Embryonic facial prominence (tissue), 1 donor: ENCODE data around the gene TXNL1.
"Not testable (repeated sequence)": the region's sequence is repeated elsewhere in the genome, so short reads cannot be mapped to it uniquely, and the experiment has no call there.

Experiments
- DNase-seq: peaks from one replicate; pipeline ENCODE4 v3.0.0-alpha.2; 2016; ENCODE audit errors: extremely low spot score

The TXNL1 gene

DNA sequence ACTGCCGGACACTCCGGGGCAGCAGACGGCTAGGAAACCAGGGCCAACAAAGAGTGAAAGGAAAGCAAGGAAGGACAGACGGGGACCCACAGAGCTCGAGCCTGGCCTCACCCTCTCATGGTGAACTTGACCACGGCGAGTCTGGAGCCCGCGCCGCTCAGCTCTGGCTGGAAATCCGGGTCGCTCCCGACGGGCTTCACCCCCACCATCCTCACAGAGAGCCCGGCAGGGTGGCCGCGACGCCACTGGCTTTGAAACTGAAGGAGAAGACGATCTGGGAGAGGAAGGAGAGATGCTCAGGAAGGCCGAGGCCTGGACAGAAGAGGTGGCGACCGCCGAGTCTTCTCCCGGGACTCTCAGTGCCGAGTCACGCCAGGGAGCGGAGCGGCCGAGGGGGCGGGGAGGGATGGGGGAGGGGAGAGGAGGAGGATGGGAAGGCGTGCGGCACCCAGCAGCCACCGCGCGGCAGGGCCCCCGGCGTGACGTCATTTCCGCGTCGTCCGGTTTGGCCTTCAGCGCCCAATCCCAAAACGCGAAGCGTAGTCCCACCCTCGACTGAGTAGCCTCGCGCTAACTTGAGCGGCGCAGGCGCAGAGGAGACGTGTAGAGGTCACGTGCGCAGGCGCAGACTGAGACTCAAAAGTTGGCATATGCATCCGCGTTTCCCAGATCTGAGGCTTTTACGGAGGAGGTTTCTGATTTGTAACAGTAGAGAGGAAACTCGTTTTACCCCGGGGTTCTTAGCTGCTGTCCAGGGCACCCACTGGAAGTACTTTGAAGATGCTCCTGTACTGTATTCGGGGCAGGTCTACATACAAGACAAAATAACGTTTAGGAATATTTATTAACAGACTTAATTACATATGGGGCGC is at the start of gene TXNL1:
Gene TXNL1 (minus strand): TSS at position 361 of the 872 bp plus-strand sequence. CDS start 152 bp downstream, at position 209.
- DNase-seq, result peak; percentile 98

DNA sequence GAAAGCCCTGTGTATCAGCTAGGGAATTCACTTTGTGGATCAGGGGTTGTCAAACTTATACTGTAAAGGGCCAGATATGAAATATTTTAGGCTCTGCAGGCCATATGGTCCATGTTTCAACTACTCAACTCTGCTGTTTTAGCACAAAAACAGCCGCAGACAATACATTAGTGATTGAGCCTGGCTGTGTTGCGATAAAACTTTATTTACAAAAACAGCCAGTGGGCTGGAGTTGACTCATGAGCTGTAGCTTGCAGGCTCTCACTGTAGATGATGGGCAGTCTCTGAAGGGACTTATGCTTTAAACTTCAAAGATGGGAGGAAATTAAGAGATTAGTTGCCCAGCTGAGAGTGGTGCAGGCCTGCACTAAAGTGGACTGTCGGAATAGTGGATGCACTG is 45.9 kb upstream of the TXNL1 start:
- DNase-seq, result no peak

DNA sequence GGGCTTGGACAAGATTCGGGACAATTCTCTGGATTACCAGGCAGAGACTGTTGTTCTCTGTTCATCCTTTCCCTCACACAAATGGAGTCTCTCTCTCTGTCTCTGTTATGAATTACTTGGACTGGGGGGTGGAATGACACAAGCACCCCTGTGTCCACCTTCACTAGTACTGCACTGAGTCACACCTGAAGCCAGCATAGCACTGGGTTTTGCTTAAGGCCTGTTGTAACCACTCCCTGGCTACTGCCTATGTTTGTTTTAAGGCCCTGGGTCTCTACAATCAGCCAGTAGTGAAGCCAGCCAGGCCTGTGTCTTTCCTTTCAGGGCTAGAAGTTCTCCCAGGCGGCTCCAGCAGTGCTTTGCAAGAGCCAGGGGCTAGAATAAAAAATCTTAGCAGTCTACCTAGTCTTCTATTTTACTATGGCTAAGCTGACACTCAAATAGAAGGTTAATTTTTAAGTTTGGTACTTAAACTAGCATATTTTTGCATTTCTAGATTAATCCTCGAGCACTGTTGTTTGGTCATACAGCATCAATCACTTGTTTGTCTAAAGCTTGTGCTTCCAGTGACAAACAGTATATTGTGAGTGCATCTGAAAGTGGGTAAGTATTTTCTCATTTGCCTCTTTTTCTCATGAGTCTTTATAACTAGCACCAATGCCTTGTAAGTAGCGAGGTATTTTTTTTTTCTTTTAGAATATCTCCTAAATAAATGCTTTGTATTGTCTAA is 40.6 kb upstream of the TXNL1 start:
- DNase-seq, result no peak

DNA sequence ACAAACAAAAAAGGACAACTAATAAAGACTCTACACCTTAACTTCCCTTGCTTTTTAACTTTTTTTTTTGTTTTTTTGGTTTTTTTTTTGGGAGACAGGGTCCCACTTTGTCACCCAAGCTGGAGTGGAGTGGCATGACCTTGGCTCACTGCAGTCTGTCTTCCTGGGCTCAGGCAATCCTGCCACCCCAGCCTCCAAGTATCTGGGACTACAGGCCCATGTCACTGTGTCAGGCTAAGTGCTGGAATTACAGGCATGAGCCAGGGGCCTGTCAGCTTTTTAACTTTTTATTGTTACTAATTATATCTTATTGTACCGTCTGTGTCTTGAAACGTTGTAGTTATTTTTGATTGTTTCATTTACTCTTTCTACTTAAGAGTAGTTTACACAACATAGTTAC is 38.2 kb upstream of the TXNL1 start:
- no peak for DNase-seq

DNA sequence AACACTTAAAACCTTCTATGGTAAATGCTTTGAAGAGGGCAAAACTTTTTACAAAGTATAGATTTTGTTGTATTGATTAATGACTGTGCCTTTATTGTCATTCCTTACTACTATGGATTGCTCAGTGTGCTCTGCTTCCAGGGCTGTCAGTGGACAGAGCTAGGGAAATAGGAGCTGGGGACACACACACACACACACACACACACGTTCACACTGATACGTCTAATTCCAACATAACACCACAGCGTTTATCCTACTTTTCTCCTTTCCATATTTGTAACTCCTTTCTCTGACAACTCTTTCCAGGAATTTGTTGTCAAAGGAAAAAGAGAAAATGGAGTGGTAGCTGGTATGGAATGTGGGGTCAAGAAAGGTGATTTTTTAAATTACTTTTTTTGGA is 34.6 kb upstream of the TXNL1 start:
- DNase-seq, result no peak

DNA sequence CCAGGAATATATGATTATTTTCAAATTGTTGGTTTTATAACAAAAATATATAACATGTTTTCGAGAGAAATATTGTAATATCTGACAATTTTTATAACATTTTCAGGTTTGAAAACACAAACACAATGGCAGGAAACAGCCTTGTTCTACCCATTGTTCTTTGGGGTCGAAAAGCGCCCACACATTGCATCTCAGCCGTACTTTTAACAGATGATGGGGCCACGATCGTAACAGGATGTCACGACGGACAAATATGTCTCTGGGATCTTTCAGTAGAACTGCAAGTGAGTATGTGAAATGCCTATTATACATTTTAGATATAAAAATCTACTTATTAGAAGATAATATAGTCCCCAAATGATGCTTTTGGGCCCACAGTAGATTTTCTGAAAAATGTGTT is 34.0 kb upstream of the TXNL1 start:
- no peak for DNase-seq

DNA sequence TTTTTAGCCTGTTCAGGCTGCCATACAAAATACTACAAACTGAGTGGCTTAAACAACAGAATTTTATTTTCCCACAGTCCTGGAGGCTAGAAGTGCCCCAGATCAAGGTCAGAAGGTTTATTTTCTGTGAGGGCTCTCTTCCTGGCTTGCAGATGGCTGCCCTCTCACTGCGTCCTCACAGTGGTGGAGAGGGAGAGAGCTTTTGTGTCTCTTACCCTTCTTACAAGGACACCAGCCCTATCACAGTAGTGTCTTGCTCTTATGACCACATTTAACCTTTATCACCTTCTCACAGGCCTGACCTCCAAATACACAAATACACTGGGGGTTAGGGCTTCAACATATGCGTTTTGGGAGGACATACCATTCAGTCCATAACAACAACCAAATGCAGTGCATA is 24.5 kb upstream of the TXNL1 start:
- DNase-seq, result no peak

DNA sequence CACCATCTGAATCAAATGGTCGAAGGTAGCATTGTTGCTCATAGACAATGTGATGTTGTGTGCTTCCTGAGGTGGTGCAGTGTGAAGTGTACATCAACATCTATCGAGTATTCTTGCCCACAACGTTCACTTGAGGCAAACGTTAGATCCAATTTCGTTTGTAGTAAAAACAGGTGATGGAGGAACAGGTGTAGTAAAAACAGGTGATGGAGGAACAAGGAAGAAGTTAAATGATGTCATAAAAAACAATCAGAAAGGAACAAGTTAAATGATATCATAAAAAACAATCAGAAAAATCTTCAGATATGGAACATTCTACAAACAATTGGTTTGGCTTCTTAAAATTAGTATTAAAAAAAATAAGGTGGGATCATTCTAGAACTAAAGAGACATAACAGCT is 24.1 kb upstream of the TXNL1 start:
- no peak for DNase-seq

DNA sequence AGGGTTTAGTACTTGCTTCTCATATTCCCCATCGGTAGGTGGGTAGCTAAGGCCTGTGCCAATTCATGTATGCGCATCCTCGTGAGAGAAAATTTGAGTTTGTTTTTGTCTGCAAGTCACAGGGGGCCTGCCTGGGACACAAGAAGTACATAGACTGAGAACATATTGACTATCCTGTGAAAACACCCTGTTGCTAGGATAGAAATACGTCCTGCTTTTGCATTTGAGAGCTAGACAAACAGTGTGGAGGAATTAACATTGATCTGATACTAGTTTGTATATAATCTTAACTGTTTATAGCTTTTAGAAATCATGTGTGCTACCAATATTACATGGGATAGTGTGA is 23.6 kb upstream of the TXNL1 start:
- no peak for DNase-seq

DNA sequence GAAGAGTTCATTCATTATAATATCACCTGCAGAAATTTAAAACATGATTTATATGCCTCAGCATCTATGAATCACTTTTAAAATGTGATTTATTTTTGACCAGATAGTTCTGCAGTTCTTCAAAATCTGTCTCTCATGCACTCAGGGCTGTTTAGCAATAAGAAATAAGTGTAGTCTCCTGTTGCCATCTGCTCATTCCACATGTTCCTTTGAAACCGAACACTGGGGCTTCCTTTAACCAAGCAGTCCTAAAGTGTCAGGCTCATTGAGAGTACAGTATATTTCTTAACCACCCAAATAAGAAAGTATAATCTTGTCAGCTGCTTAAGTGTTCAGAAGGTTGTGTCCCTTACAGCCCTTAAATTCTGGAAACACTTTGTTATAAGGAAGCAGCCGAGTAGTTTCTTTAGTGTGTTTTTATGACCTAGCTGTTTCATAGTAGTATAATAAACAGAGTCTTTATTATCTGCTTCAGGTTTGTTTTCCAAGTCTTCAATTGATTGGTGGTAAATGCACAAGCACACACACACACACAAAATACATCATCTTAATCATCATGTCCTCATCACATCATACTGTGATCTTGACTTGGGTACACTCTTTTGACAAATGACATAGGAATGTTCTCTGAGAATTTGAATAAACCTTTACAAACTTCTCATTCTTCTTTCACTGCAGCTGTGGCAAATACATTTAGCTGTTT is 23.1 kb upstream of the TXNL1 start:
- no peak for DNase-seq

DNA sequence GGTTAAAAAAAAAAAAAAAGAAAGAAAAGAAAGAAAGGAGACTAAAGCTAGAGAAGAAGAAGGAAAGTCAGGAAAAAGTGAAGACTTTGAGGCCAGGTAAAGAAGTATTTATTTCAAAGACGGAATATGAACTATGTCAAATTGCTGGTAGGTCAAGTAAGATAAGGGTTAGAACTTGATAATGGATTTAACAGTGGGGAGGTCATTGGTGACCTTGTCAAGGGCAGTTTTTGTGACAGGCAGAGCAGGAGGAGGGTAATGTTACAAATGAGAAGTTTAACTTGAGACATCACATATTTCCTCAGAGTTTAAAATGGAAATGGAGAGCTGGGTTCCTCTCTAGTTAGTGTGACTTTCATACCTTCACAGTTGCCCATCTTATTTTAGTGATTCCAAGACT is 22.3 kb upstream of the TXNL1 start:
- no peak for DNase-seq

DNA sequence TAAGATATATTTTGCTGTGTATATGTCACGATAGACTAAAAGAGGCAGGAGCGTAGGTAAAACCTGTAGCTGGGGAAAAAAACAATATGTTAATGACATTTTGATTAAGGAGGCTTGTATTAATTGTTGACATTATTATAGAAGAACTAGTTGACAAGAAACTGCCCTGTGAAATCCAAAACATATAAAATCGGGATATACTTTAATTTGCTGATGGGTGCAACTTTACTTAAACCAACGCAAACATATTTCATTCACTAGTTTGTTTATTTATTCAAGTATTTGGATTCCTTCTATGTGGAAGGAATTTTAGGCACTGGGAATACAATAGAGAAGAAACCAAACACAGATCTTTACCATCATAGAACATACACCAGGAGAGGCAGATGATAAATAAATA is 20.7 kb upstream of the TXNL1 start:
- DNase-seq, result no peak

DNA sequence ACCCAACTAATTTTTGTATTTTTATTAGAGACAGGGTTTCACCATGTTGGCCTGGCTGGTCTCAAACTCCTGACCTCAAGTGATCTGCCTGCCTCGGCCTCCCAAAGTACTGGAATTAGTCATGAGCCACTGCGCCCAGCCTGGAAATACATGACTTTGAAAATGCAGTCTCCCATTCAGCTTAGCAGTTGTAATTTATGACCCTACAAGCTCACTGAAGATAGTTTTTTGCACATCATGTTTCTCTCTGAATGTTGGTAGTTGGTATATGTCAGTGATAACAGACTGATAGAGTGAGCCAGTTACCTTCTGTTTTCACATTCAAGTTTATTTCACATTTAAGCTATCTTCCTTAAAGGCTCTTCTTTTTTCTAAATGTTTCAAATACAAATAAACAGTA is 19.9 kb upstream of the TXNL1 start:
- DNase-seq, result no peak

DNA sequence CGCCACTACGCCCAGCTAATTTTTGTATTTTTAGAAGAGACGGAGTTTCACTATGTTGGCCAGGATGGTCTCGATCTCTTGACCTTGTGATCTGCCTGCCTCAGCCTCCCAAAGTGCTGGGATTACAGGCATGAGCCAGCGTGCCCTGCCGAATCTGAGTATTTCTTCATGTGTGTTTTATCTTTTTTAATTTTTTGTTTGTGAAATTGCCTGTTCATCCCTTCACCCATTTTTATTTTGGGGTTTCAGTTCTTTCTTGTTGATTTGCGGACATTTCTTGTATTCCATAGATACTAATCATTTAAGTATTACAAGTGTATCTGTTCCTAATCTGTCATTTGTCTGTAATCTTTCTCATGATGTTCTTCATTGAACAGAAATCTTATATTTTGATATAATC is 15.9 kb upstream of the TXNL1 start:
- not testable (repeated sequence) for DNase-seq

DNA sequence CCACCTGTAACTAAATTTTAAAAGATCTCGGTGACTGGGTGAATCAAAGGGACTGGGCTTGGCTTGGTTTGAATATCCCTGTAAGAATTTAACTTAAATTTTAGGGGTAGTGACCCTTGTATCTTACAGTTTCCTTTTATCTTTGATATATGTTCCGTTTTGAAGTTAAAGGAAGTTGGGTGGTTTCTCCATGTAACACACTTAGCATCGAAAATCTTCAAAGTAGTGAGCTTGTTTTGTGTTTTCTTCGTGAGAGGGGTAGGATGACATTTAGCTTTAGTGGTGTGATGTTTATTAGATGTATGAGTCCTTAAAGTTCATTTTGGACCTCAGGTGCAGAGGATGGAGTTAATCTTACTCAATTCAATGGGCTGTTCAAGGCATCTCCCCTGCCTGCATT is 14.4 kb upstream of the TXNL1 start:
- no peak for DNase-seq

DNA sequence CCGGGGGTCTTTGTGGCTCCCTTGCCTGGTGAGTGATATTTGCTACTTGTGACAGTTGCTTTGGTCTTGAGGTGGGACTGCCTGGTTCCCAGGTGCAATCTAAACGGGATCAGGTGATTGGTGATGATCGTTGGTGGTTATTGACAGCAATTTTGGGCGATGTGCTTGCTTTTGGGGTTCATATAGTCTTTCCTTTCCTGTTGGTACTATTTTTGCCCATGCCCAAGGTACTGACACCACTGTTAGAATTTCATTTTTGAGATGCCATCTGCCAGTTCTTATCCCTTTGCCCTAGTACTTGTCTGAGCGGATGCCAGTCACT is 13.3 kb upstream of the TXNL1 start:
- no peak for DNase-seq

DNA sequence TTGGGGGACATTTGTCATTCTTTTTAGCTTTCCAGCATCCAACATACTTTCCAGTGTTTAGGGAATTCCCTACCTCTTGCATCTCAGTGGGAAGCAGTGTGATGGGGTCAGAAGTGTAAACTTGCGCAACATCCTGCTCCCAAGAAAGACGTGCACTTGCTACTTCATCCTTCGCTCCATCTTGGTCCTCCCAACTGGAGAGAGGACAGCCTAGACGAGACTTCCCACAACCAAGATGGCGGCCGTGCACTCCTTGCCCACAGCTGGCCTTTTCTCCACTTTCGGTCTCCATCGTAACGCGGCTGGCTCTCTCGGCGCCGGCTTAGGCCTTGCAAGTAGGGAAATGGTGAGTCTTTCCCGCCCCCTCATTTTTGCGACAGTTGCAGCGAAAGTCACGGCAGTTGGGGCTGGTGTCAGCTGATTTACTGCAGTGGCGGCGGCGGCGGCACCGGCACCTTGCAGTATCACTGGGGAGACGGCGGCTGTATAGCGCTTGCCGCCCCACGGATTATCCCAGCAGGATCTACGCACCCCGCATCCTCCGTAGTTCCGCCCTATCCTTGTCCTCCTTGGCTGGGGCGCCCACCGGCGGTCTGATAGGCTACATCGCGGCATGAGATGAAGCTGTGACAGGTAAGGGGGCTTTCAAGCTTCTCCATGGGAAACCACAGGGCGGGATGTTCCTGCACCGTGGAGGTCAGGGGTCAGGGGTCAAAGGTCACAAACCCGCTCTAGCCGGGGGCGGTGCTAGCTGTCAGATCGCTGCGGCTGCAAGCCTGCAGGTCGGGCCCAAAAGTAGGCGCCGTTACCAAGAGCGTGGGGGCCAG is 12.8 kb upstream of the TXNL1 start, which contains the start of gene WDR7:
Gene WDR7 (plus strand): TSS at position 416 of the 827 bp plus-strand sequence. CDS start 21,157 bp downstream, outside the sequence.
- DNase-seq, result peak; percentile 87

DNA sequence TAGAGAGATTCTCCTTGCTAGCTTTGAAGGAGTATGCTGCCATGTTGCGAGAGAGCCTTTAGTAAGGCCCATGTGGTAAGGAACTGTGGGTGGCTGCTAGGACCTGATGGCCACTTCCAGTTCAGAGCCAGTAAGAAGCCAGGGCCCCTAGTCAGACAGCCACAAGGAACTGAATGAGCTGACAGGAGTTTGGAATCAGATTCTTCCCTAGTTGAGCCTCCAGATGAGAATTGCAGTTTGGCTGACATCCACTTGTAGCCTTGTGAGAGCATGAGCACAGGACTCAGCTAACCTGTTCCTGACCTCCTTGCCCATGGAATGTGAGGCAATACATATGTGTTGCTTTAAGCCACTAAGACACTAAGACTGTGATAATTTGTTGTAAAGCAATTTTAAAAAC is 11.6 kb upstream of the TXNL1 start:
- DNase-seq, result no peak

DNA sequence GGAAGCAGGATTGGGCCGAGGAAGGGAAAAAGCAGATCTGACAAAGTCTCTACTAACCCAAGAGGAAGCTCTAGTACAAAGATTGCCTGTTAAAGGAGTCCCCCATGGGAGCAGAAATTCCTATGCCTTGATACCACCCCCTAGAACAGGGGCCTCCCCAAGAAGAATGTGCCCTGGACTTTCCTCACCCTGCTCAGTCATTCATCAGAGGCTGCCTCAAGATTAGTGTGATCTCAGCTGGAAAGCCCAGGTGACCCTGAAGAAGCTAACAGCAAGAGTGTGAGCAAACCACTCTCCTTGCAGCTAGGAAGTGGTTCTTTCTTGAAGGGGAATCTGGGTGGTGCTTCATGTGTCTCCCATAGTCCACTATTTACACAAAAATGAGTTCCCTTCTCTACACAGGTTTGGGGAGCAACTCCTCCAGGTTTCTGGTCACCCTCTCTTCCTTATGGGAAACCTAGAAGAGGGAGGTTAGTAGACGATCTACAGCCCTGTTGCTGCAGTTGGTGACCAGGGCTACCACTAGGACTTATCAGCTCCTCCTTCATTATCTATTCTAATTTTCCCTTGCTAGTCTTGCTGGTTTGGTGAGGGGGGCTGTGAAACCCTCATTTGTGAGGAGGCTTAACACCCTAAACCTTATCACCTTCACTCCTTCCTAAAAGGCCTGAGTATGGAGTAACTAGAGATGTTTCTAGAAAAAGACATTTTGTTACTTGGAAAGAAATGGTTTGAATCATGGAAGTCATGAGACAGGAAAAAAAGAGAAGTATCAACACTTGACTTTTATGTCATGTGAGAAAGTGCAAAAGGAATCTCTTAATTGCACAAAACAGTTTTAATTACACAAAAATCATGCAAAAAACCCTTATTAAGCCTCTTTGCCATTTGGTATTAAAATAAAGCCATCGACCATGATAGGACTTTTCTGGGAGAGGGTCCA is 9.8 kb upstream of the TXNL1 start:
- DNase-seq, result no peak

DNA sequence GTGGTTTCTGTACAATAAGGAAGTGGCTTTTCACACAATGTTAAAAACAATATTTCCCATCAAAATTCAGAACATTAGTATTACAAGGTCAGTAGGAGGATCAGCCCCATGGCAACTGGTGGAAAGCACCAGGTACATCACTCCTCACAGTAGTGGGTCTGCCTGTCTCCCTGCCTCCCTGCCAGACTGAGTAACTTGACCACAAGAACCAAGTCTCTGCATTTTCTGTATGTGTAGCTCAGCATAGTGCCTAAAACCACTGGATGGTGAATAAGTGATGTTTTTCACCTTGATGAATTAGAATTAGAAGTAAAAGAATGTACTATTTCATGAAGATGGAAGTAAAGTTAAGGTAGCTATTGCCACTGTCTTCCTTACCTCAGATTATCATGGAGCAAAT is 8.7 kb upstream of the TXNL1 start:
- DNase-seq, result no peak
